Muscle of arm (tissue), 12 donors: ENCODE results near the gene LPAR2. TPM values are rescaled to one million over a fixed set of nuclear protein-coding genes. Genes with fewer than 3 reads are reported as not detected.
"Not testable (repeated sequence)": the region's sequence is repeated elsewhere in the genome, so short reads cannot be mapped to it uniquely, and the experiment has no call there.

Experiments used
- DNase-seq: peaks from one replicate; pipeline ENCODE4 v3.0.0-alpha.2; 2013
- polyA plus RNA-seq, 12 donors: library from polyadenylated mRNA; unstranded; fragments of 120-200 nt; gene quantifications; one replicate each; pipeline ENCODE4 v1.2.1, GENCODE V29; 2013; ENCODE audit not compliant: insufficient read length in 12 of 12

The LPAR2 gene
- polyA plus RNA-seq, 12 donors, result 2.6 to 33.2 (median 5.0) TPM; not detected in 1

DNA sequence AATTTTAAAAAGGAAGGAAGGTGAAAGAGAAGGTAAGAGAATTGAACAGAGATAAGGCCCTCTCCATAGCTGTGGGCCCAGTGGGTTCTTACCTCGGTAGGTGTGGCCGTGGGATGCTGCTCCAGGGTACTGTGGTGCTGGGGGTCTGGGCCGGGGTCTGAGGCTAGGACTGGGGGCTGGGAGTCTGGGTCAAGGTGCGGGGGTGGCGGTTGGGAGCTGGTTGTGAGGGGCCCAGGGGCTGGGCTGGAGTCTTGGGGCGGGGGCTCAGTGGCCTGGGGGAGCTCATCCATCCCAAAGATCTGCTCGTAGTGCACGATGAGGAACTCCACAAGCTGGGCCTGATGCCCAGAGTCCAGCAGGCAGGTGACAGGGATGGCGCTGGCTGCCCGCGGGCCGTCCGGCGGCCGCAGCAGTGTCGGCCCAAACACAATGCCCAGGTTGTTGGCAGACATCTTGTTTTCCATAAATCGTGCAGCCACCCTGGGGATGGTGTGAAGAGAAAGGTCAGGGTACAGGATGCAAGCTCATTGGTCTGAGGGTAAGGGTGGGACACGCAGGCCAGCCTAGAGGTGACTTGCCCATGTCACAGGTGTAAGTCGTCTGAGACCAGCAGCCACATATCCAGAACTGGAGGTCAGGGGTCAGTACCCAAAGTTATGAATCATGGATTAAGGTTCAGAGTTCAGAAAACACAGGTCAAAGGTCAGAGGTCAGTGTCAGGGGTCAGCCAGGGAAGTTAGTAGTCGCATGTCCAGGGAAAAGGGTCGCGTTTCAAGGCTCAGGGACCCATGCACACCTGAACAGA, 5.9 kb upstream of the LPAR2 start:
- DNase-seq, result no peak

DNA sequence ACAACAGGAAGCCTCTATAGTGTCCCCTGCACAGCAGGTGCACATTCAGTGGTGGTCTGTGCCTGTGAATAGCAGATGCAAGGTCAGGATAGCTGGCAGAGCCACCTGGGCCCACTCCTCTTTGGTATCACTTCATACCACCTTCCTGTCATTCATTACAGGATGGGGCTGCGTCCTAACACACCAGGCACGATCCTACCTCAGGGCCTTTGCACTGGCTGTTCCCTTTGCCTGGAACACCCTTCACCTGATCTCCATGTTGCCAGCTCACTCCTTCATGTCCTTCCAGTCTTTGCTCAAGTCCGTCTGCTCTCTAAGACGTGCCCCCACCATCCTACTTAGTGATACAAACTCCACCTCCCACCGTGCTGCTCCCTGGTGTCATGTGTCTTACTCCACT, 4.6 kb upstream of the LPAR2 start:
- DNase-seq, result no peak

DNA sequence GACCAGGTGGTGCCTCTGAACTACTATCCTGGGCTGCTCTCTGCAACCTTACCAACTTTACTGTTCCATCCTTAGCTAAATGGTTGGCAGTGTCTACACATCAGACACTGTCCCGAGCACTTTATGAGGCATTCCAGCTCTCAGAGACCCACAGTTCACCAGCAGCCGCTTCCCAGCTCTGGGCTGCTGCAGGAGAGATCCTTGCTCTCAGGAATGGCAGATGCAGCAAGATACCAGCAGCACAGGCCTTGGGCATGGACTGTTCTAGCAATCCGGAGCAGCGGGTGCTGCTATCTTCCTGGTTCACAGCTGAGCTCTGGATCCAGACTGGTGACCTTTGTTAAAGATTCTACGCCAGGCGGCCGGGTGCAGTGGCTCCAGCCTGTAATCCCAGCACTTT, 3.3 kb upstream of the LPAR2 start:
- DNase-seq, result no peak

GRCh38 chr19:19630426-19630825, 2.4 kb upstream of the LPAR2 start:
- DNase-seq, result no peak

DNA sequence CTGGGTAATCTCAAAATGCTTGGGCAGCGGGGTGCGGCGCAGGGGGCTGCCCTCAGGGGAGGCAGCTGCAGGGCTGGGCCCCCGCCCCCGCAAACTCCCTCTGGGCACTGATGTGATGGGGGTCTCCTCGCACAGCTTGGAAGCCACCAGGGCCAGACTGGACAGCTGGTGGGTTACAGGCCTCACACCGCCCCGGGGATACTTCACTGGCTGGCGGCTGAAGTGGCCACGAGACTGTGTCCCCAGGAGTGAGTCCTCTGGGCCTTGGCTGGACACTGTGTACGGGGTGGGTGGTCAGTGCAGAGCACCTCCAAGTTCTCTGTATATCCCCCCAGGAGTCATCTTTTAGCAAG, 2.0 kb upstream of the LPAR2 start:
- DNase-seq, result no peak

DNA sequence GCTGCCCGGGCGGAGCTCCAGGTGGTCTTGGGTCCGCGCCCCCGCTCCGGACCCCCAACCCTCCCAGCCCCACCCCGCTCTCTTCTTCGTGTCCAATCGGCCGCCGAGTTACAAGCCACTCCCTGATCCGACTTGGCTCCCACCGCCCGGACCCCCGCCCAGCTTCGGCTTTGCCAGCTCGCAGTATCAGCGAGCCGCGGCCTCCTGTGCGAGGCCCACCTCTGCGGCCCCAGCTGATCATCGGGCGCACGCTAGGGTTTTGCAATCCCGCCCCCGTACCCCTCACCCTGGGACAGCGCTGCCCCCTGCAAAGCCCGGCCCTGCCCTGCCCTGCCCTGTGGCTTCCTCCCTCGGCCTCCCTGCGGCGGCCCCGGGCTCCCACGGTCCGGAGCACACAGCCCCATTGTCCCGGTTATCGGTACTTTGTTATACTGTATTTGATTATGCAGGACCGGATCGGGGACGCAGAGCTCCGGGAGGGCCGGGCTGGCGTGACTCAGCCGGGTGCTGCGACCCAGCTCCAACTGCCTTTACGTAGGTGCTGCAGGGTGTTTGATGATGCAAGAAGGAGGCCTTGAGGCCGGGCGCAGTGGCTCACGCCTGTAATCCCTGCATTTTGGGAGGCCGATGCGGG, 598 bp upstream of the LPAR2 start:
- DNase-seq, result no peak

DNA sequence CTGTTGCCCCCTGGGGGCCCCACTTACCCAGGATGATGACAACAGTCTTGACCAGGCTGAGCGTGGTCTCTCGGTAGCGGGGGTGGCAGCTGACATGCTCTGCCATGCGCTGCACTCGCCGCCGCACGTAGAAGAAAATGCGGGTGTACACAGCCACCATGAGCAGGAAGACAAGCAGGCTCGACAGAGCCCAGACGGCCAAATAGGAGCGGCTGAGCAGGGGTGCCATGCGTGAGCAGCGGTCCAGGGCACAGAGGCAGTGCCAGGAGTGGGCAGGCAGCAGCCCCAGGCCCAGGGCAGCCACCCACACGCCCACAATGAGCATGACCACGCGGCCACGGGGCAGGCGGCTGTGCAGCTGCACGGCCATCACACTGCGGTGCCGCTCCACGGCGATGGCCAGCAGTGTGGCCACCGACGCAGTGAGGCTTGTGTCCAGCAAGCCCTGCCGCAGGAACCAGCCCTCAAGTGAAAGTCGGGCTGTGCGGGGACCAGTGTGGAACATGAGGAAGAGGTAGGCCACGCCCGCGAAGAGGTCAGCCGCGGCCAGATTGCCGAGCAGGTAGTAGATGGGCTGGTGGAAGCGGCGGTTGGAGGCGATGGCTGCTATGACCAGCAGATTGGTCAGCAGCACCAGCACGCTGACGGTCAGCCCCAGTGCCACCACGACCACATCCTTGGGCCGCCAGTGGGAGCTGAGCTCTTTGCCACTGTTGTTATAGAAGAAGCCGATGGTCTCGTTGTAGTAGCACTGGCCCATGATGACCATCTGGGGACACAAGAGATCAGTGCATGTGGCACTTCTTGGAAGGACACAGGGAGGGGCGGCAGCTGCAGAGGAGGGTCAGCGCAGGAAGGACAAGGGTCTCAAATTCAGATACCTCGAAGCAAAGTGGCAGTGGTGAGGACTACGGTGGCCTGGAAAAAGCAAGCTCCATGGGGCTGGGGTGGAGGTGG, 1.2 kb downstream of the LPAR2 start:
- no peak for DNase-seq

DNA sequence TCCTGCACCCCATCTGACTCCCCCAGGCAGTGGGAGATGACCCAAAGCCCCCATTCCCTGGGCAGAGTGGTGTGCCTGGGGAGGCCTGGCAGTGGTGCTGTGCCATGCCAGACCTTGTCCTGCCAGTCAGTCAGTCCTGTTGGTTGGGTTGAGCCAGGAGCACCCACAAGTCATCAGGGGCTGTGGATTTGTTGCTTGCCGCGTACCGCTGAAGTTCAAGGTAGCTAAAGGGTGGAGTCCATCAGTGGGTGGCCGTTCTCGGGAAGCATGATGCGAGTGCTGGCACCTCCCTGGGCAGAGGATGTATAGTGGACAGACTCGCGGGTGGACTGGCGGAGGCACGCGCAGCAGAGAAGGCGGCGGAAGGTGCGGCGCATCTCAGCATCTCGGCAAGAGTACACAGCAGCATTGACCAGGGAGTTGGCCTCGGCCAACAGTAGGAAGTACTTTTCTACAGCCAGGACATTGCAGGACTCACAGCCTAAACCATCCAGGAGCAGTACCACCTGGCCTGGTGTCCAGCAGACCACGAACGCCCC, 3.9 kb downstream of the LPAR2 start:
- no peak for DNase-seq

DNA sequence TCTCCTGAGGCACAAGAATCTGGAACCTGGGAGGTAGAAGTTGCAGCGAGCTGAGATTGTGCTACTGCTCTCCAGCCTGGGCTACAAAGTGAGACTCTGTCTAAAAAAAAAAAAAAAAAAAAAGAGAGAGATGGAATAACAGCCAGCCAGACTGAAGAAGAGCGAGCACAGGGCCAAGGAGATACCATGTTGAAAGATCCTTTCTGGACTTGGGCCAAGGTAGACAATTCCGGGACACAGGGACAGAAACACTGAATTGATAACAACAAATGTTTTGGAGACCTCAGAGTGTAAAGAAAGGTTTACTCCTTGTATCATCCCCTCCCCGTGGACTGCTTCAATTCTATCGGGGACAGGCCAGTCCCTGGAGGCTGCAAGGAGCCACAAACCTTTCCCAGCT, 4.6 kb downstream of the LPAR2 start:
- no peak for DNase-seq

DNA sequence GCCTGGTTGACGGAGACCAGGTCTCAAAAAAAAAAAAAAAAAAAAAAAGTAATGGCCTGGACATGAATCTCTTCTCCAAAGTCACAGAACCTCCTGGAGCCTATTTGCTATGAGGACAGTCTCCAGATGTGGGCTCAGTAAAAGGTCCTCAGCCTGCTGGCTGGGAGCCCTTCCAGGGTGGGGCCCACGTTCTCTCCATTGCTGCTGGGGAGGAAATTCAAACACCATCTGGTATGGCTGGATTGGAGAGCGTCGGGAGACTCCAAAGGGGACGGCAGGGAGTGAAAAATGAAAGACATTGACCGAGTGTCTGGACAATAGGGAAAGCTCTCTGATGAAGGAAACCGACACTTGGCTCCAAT, 8.2 kb downstream of the LPAR2 start:
- no peak for DNase-seq

DNA sequence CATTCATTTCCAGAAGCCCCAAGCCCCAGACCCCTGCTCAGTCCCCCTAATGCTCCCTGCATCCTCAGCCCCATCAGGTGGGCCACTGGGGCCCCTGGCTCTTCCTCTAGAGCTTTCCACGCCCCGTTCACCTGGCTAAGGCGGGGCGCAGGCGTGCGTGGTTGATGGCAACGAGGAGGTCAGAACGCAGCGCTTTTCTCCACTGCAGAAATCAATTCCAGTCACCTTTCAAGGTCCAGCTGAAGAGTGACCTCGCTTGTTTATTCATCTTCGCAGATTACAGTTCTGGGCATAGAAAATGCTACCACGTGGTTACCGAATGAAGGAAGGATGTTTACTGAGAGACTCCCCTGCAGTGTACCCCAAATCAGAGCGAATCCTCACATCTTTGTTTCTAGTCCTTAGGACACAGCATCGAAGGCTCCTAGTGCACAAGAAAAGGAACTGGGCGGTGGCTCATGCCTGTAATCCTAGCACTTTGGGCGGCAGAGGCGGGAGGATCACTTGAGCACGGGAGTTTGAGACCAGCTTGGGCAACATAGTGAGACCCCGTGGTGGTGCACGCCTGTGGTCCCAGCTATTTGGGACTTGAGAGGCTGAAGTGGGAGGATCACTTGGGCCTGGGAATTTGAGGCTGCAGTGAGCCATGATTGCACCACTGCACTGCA, 8.7 kb downstream of the LPAR2 start:
- DNase-seq, result no peak

GRCh38 chr19:19618219-19619051, 9.6 kb downstream of the LPAR2 start, which contains the start of gene PBX4:
Gene PBX4 (minus strand): TSS chr19:19618687. CDS start chr19:19618629, 58 bp downstream.
- DNase-seq, result peak; percentile 94

DNA sequence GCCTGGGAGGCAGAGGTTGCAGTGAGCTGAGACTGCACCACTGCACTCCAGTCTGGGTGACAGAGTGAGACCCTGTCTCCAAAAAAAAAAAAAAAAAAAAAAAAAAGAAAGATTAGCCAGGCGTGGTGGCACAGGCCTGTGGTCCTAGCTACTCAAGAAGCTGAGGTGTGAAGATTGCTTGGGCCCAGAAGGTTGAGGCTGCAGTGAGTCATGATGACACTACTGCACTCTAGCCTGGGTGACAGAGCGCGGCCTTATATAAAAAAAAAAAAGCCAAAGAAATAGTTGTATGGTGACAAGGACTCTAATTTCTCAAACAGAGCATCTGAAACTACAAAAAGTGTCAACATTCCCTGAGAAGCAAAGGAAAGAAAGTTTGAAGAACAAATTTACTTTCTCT, 12.9 kb downstream of the LPAR2 start:
- no peak for DNase-seq

GRCh38 chr19:19613506-19613905, 14.5 kb downstream of the LPAR2 start:
- DNase-seq, result no peak

DNA sequence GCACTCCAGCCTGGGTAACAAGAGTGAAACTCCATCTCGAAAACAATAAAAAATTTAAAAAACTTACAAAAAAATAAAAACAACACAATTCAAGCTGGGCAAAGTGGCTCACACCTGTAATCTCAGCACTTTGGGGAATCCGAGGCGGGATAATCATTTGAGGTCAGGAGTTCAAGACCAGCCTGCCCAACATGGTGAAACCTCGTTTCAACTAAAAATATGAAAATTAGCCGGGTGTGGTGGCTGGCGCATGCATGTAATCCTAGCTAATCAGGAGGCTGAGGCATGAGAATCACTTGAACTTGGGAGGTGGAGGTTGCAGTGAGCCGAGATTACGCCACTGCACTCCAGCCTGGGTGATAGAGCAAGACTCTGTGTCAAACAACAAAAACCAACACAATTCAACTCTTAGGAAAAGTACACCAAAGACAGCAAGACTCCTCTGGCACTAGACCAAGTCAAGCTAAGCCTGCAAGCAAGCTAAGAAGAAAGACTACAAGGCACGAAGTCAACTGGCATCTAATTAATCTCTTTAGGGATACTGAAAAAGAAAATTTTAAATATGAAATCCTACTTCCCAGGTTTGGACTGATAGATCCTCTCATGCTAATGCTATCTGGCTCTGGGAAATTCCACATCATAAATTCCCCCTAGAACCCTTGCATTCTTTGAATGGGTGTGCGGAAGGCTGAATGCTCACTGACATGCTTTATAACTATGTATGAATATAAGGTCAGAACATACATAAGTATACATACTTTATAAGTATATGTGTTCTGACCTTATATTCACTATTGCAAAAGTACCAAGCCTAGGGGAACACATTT, 17.4 kb downstream of the LPAR2 start:
- DNase-seq, result no peak

DNA sequence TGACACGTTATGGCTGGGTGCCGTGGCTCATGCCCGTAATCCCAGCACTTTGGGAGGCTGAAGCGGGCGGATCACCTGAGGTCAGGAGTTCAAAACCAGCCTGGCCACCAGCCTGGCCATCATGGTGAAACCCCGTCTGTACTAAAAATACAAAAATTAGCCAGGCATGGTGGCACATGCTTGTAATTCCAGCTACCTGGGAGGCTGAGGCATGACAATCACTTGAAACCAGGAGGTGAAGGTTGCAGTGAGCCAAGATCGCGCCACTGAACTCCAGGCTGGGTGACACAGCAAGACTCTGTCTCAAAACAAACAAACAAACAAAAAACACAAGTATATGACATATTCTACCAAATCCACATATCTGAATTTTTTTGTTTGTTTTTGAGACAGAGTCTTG, 21.3 kb downstream of the LPAR2 start:
- not testable (repeated sequence) for DNase-seq

- no peak for DNase-seq
Observed at GRCh38 chr19:19606021-19606420, 22.0 kb downstream of the LPAR2 start.

GRCh38 chr19:19602713-19603324, 25.2 kb downstream of the LPAR2 start:
- DNase-seq, result no peak

DNA sequence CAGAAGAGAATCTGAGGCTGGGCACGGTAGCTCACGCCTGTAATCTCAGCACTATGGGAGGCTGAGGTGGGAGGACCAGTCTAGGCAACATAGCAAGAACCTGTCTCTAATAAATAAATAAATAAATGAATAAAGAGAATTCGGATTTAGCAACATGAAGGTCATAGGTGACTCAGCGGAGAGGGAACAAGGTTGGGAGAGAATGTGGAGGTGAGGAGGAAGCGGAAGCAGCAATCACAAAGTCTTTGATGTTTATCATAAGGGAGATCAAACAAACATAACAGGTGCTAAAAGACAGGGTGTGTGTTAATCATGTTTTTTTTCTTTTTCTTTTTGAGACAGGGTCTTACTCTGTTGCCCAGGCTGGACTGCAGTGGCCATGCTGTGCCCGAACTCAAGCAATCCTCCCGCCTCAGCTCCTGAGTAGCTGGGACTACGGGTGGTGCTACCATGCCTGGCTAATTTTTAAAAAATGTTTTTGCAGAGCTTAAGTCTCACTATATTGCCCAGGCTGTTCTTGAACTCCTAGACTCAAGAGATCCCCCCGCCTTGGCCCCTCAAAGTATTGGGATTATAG, 25.8 kb downstream of the LPAR2 start:
- DNase-seq, result no peak
